Effector memory CD8-positive, alpha-beta T cell (primary cell): ENCODE measurements around the gene GADD45G.

ENCODE experiments used
- ATAC-seq: fragments of 150-1000 bp; cut with Tn5 transposase; replicated peaks from 2 replicates; pipeline ENCODE4 v1.10.0; 2021; ENCODE audit warnings: mild to moderate bottlenecking, moderate library complexity
- DNase-seq, 3 experiments: peaks; one replicate each; pipeline ENCODE4 v3.0.0; 2021
- H3K27ac Mint-ChIP-seq, 2 donors: one replicate each; pipeline ENCODE4 v1.8.0; 2022; ENCODE audit warnings: mild to moderate bottlenecking in 2 of 2, mixed read lengths in 2 of 2, moderate library complexity in 2 of 2
- H3K27me3 Mint-ChIP-seq, 2 donors: one replicate each; pipeline ENCODE4 v1.8.0; 2022; ENCODE audit warnings: mixed read lengths in 2 of 2
- H3K36me3 Mint-ChIP-seq: one replicate; pipeline ENCODE4 v1.8.0; 2022; ENCODE audit warnings: mild to moderate bottlenecking, moderate library complexity, mixed read lengths; ENCODE audit not compliant: insufficient read depth
- H3K4me1 Mint-ChIP-seq, 2 donors: one replicate each; pipeline ENCODE4 v1.8.0; 2022; ENCODE audit warnings: low read depth in 2 of 2, mixed read lengths in 2 of 2
- H3K4me3 Mint-ChIP-seq, 2 donors: one replicate each; pipeline ENCODE4 v1.8.0; 2022; ENCODE audit warnings: mild to moderate bottlenecking in 2 of 2, mixed read lengths in 2 of 2, moderate library complexity in 2 of 2
- H3K9me3 Mint-ChIP-seq, 2 donors: one replicate each; pipeline ENCODE4 v1.8.0; 2022; ENCODE audit warnings: mixed read lengths in 2 of 2

Gene GADD45G

DNA sequence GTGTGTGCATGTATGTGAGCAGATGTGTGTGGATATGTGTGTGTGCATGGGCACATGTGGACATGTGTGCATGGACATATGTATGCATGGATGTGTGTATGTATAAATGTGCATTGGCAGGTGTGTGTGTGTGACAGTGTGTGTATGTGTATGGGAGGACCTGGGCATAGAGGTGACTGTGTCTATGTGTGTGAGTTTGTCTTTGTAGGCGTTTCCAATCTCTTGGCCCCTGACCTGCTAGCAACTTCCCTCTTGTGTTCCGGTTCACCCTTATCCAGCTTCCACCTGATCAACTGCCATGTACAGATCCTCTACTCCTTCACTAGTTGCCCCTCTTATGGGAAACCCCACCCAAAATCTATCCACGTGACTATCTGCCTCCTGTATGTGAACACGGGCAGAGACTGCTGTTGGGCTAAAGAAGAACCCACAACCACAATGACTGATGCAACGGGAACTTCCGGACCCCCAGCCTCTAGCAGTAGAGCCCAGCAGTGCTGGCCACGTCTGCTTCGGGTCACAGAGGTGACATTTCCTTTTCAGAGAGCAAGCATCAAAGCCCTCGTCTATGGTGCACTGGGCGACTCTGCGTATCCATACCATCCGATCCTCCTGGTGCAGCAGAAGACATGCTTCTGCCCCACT lies 24.9 kb upstream of the GADD45G start:
- ATAC-seq (peak; percentile 92), DNase-seq (peak in 2 of 3 experiments; percentile 21 to 36)
- Mint-ChIP-seq H3K4me1 (peaks cover 11 to 13% of the 10 kb centered on the region in 2 donors), H3K9me3 (no peaks in the 10 kb centered on the region), H3K4me3 (peak overlapping the region in 1 of 2 donors; percentile 58), H3K27ac (no peak overlapping the region), H3K27me3 (peaks cover 77 to 81% of the 10 kb centered on the region in 2 donors), H3K36me3 (peaks cover 4% of the 10 kb centered on the region)

DNA sequence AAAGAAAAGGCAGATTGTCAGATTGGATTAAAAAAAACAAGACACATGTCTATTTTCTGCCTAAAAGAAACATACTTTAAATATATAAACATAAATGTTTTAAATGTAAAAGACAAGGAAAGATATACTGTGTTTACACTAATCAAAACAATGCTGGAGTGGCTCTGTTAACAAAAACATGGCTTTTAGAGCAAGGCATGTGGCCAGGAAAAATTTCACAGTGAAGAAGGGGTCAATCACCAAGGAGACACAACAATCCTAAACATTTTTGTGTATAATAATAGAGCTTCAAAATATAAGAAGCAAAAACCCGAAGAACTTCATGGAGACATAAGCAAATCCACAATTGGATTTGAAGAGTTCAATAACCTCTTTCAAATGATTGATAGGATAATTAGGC lies 18.5 kb upstream of the GADD45G start:
- ATAC-seq (no peak), DNase-seq (no peak)
- Mint-ChIP-seq H3K27ac (no peak overlapping the region), H3K27me3 (peaks cover 59 to 69% of the 10 kb centered on the region in 2 donors), H3K4me1 (no peaks in the 10 kb centered on the region), H3K9me3 (no peaks in the 10 kb centered on the region), H3K4me3 (no peak overlapping the region), H3K36me3 (no peaks in the 10 kb centered on the region)

DNA sequence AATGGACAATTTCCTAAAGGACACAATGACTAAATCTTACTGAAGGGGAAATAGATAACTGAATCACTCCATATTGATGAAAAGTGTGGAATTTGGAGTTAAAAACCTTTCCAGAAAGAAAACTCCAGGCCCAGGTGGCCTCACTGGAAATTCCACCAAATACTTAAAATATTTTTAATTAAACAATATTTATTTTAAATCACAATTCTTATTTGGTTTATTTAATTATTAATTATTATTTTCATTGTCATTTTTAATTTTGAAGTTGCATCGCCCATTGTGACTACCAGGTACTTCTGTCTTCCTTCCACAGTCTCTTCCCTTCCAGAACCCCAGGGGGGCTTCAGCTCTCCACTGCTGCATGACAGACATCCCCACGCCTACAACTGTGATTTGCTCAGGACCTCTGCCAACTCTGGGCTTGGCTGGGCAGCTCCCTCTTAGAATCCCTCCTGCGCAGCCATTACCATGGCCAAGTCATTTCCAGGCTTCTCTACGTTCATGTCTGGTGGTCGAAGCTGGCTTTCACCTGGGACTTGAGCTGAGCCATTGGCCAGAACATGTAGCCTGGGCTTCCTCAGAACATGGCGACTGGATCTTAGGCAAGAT lies 16.4 kb upstream of the GADD45G start:
- H3K4me3 Mint-ChIP-seq, result no peak overlapping the region
- H3K9me3 Mint-ChIP-seq, result no peaks in the 10 kb centered on the region
- DNase-seq (no peak), ATAC-seq (no peak)
- no peaks in the 10 kb centered on the region for H3K4me1 Mint-ChIP-seq
- H3K27me3 Mint-ChIP-seq, result peaks cover 51 to 69% of the 10 kb centered on the region in 2 donors
- no peaks in the 10 kb centered on the region for H3K36me3 Mint-ChIP-seq
- no peak overlapping the region for H3K27ac Mint-ChIP-seq

DNA sequence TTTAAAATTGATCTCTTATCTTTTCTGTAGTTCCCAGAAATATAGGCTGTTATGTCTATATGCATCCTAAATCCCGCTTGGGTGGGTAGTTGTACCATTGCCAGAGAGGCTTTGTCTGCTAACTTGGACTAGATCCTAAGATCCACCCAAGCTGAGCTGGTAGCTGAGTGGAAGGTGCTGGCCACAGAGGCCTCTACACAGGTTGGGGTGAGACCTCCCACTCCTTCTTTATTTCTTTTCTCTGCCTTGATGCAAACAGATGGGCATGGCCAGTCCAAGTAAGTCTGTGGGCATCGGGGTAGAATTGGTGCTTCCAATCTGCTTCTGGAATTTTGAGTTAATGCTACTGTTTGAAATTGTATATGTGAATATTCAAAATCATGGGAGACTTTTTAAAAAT lies 14.4 kb upstream of the GADD45G start:
- ATAC-seq (no peak), DNase-seq (no peak)
- H3K36me3 Mint-ChIP-seq, result no peaks in the 10 kb centered on the region
- H3K9me3 Mint-ChIP-seq, result no peaks in the 10 kb centered on the region
- H3K4me3 Mint-ChIP-seq, result no peak overlapping the region
- H3K4me1 Mint-ChIP-seq, result peaks cover 0 to 4% of the 10 kb centered on the region in 2 donors
- peaks cover 44 to 69% of the 10 kb centered on the region in 2 donors for H3K27me3 Mint-ChIP-seq
- no peak overlapping the region for H3K27ac Mint-ChIP-seq

DNA sequence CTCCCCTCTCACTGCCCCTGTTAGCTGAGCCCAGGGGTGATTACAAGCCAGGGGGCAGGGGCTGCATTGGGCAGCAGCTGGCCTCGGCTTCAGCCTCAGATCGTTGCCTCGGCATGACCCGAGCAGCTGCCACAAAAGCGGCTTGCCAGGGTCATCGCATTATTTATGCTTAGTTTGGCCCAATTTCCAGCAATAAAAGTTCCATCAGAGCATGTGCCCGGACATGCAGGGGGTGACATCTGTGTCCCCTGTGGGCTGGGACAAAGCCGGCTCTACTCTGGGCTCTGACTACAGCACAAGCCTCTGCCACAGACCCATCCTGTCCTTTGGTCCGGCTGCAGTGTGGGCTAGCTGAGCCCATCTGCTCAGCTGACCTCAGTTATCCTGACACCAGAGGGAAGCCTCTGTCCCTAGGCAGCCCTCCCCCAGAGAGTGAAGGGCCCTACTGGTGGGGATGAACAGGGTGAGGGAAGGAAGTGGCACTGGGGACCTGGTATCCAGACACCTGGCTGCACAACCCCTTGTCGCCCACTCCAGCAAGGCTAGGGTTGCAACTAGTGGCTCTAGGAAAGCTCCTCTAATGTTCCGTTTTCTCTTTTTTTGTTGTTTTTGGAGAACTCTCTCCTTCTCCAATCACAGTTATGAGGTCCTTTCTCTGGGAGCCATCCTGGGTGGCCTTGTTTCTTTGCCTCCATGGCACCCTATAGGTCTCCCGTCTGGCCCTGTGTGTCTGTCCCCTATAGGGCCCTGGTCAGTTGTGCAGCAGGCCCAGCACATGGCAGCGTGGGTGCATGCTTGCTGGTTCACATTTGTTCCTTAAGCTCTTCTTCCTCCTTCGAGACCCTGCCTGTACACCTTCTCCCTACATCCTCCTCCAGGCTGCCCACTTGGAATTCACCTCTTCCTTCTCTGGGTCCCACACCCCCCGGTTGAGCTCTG lies 13.3 kb upstream of the GADD45G start:
- H3K9me3 Mint-ChIP-seq, result no peaks in the 10 kb centered on the region
- no peak overlapping the region for H3K4me3 Mint-ChIP-seq
- H3K27me3 Mint-ChIP-seq, result peaks cover 35 to 66% of the 10 kb centered on the region in 2 donors
- no peak overlapping the region for H3K27ac Mint-ChIP-seq
- ATAC-seq, result no peak
- no peaks in the 10 kb centered on the region for H3K36me3 Mint-ChIP-seq
- H3K4me1 Mint-ChIP-seq, result peaks cover 0 to 4% of the 10 kb centered on the region in 2 donors
- DNase-seq, result no peak

DNA sequence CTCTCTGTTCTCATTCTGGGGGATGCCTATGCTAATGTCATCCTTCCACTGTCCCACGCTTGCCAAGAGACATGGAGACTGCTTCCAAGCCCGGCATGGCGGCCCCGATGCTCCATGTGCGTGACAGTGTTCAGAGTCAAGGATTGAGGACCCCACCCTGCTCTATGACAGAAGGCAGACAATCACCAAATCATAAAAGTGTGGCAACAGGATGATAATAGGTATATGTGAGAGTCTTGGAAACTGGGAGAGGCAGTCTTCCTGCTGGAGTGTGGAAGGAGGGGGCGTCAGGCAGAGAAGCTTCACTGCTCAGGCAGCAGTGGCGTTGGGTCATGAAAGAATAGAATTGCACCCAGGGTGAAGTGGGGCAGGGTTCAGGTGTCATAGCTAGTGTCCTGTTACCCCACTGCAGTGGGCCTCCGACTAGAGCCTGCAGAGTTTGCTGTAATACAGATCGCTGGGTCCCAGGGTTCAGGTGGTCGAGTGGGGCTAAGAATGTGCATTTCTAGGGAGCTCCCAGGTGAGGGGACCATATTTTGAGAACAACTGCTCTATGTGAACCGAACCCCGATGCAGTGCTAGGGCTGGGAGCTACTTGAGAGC lies 12.5 kb upstream of the GADD45G start:
- no peak for DNase-seq
- Mint-ChIP-seq H3K27ac (no peak overlapping the region), H3K4me3 (no peak overlapping the region), H3K9me3 (no peaks in the 10 kb centered on the region), H3K27me3 (peaks cover 31 to 69% of the 10 kb centered on the region in 2 donors), H3K36me3 (no peaks in the 10 kb centered on the region), H3K4me1 (peaks cover 0 to 4% of the 10 kb centered on the region in 2 donors)
- no peak for ATAC-seq

DNA sequence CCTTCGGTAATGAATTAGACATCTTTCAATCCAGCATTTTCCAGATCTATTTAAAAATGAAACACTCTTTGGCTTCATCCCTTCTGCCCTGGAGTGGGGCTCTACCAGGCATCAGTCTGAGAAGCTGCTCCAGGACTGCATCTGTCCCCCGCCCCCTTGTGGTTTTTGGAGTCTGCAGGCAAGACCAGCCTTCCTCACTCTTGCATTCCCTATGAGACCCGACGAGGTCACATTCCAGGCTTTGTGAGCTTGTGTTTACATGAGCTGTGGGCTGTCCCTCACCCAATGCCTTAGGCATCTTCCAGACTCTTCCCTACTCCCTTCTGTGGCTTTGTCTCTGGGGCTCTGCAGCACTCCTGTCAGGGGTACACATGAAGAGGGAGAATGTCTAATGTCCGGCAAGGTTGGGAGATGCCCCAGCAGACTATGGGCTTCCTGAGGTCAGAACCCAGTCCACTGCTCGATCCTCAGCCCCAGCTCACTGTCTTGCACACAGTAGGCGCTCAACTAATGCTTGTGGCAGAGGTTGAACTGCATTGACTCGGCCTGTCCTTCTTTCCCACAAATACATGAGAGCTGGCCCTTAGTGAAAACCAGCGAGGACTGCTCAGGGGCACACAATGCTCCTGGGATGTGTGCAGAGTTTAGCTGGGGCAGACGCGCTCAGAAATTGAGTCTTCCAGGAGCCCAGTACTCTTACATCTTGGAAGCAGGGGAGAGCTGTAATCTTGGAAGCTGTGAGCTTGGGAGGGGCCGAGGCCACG lies 11.7 kb upstream of the GADD45G start:
- H3K36me3 Mint-ChIP-seq, result no peaks in the 10 kb centered on the region
- H3K4me3 Mint-ChIP-seq, result no peak overlapping the region
- no peak for DNase-seq
- H3K27ac Mint-ChIP-seq, result no peak overlapping the region
- peaks cover 31 to 71% of the 10 kb centered on the region in 2 donors for H3K27me3 Mint-ChIP-seq
- H3K4me1 Mint-ChIP-seq, result peaks cover 0 to 4% of the 10 kb centered on the region in 2 donors
- ATAC-seq, result no peak
- H3K9me3 Mint-ChIP-seq, result no peaks in the 10 kb centered on the region

DNA sequence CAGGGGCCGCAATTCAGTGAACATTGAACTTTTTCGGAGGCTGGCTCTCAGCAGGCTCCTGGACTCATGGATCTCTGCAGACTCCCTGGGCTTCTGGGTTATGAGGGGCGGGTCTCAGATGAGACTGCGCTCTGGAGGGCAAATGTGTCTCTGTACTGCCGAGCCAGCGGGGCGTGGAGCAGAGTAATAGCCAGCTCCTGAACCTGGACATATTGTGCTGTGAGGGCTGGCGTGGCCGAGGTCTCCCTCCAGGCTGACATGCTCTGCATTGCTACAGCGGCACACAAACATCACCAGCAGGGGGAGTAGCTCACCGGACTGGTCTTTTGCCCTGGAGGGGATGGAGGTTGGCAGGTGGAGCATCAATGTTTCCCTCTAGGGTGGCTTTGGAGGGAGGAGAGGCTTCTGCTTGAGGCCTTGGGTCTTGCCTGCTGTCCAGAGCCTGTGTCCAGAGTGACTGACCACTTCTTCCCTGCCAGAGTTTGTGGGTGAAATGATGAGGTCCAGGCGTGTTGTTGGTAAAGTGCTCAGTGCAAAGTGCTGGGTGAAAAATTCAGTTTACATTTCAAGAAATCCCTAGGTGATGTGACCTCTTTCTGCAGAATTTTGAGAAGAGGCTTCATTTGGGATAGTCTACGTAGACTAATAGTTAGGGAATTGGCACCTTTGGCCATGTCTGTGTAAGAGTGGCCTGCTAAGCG lies 10.9 kb upstream of the GADD45G start:
- peaks cover 31 to 66% of the 10 kb centered on the region in 2 donors for H3K27me3 Mint-ChIP-seq
- DNase-seq (peak; percentile 48 to 50 (median 49)), ATAC-seq (peak; percentile 67)
- H3K36me3 Mint-ChIP-seq, result no peaks in the 10 kb centered on the region
- H3K9me3 Mint-ChIP-seq, result no peaks in the 10 kb centered on the region
- H3K4me3 Mint-ChIP-seq, result no peak overlapping the region
- H3K4me1 Mint-ChIP-seq, result peaks cover 0 to 4% of the 10 kb centered on the region in 2 donors
- H3K27ac Mint-ChIP-seq, result no peak overlapping the region

DNA sequence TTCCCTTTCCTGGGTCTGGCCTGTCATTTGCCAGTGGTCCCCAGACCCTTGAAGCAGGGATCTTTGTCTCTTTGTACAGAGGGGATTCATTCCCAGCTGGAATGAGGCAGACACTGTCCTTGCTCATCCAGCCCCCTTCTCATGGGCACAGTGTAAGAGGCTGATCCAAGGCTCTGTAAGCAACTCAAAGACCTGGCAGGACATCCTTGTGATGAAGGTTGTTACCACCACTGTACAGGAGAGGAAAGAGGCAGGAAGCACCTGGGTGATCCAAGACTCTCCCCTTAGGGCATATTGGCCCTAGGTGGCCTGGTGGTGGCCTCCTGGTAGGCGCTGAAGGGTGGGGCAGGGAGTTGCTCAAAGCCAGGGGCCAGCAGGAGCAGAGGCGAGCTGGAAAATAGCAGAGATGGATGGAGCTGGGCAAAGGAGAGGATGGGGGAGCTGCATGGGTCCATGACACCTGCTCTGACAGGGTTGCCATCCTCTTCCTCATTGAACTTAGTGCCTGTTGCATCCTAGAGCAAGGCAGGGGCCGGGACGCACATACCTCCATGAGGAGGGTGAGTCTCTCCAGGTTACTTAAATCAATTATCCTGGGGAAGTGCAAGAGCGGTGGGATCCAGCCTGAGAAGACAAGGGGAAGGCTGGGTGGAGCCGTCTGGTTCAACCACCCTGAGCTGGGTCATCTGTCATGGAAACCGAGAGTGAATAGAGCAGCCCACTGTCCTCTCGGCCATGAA lies 9.8 kb upstream of the GADD45G start:
- no peaks in the 10 kb centered on the region for H3K36me3 Mint-ChIP-seq
- H3K4me1 Mint-ChIP-seq, result peaks cover 0 to 4% of the 10 kb centered on the region in 2 donors
- DNase-seq (no peak), ATAC-seq (no peak)
- no peak overlapping the region for H3K4me3 Mint-ChIP-seq
- H3K9me3 Mint-ChIP-seq, result no peaks in the 10 kb centered on the region
- no peak overlapping the region for H3K27ac Mint-ChIP-seq
- peaks cover 35 to 70% of the 10 kb centered on the region in 2 donors for H3K27me3 Mint-ChIP-seq

DNA sequence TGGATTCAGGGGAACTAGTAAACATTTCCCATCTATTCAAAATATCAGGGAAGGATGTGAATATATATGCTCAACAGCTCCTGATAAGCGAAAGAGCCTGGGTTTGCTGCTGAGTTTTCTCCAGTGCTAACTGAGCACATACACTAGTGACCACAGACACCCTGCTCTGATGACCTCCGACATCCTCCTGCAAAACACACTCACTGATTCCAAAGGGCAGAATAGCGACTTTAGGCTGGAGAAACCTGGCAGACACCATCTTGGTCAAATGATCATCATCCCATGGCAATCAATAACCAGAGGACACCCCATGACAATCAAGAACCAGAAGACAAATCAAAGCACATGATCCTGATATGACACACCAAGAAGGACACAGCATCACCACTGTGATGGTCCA lies 9.2 kb upstream of the GADD45G start:
- DNase-seq, result no peak
- Mint-ChIP-seq H3K9me3 (no peaks in the 10 kb centered on the region), H3K27ac (no peak overlapping the region), H3K27me3 (peaks cover 38 to 73% of the 10 kb centered on the region in 2 donors), H3K36me3 (no peaks in the 10 kb centered on the region), H3K4me1 (peaks cover 0 to 4% of the 10 kb centered on the region in 2 donors), H3K4me3 (no peak overlapping the region)
- no peak for ATAC-seq

DNA sequence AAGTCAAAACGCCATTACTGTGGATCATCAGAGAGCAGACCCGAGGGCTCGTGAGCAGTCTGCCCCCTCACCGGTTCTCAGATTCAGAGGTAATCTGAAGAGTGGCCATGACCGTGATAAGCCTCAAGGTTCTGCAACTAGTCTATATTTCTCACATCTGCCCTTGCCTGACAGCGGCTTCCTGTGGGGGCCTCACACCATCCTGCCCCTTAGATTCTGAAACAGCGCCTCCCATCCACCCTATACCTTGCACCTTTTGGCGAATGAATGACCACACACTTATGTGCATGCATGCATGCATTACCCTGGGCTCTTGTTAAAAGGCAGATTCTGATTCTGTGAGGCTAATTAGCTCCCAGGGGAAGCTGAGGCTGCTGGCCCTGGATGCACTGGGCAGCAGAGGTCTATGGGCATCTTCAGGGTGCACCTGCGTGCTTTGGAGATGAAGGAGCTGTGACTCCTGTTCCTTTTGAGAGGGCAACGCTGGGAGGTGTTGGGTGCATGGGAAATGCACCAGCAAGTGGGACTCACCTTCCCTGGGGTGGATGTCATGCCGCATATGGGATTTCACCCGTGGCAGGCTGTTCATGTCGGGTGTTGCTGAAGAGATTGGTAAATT lies 7.8 kb upstream of the GADD45G start:
- Mint-ChIP-seq H3K9me3 (no peaks in the 10 kb centered on the region), H3K27ac (no peak overlapping the region)

More for the DNA sequence above, 7.8 kb upstream of the GADD45G start:
- no peak for ATAC-seq
- Mint-ChIP-seq H3K4me1 (peaks cover 0 to 4% of the 10 kb centered on the region in 2 donors), H3K4me3 (no peak overlapping the region), H3K27me3 (peaks cover 46 to 77% of the 10 kb centered on the region in 2 donors), H3K36me3 (no peaks in the 10 kb centered on the region)
- DNase-seq, result no peak
